HepG2 (cell line): Measurements from ENCODE around the gene MAPKAPK3. TPM values are rescaled to one million over a fixed set of nuclear protein-coding genes. Genes with fewer than 3 reads are reported as not detected.

Experiments used
- ATAC-seq: fragments of 200-7000 bp; cut with Tn5 transposase; 3 replicates; pipeline ENCODE4 v1.9.1; 2020; ENCODE audit warnings: mild to moderate bottlenecking, moderate library complexity
- BruUV-seq: library from RNA; stranded (reverse); fragments of 400-500 nt; replicated peaks from 2 replicates; lab custom pipeline; 2021; lab: Mats Ljungman, UMichigan
- CTCF ChIA-PET: fragments of 300-600 bp; formaldehyde crosslinking; extraction: SDS; loops from one replicate; lab custom pipeline; 2021; ENCODE audit warnings: low total read pairs, inconsistent platforms, low intra/inter-chr PET ratio; lab: Yijun Ruan, JAX
- POLR2A ChIA-PET: fragments of 350-600 bp; sonication (Branson Sonifier 250); formaldehyde crosslinking; loops from one replicate; lab custom pipeline; 2020; ENCODE audit warnings: antibody characterized with exemption, inconsistent platforms; lab: Yijun Ruan, JAX
- DNase-seq: peaks from one replicate; pipeline ENCODE4 v3.0.0-alpha.2; 2015; ENCODE audit warnings: low spot score
- FAIRE-seq: peaks from 3 replicates; lab custom pipeline; 2011; peaks lifted over from hg19 to GRCh38; lab: Jason Lieb, UNC
- H2AFZ ChIP-seq: one replicate; pipeline ENCODE4 v1.6.1; 2011; ENCODE audit warnings: low read length, inconsistent platforms
- H3K27ac ChIP-seq: fragments of 300-600 bp; 3 replicates; pipeline ENCODE4 v1.8.0; 2011; ENCODE audit warnings: mixed run types, mild to moderate bottlenecking, mixed read lengths, low read length, inconsistent platforms; ENCODE audit not compliant: insufficient read depth; ENCODE audit errors: extremely low read length
- H3K27me3 ChIP-seq, 2 experiments: fragments of 200-600 bp in 1 of 2; 2 replicates in 1 of 2; 3 replicates in 1 of 2; pipeline versions ENCODE4 v1.6.0 to v1.8.0; 2011; ENCODE audit warnings: low read length in 2 of 2, mild to moderate bottlenecking in 2 of 2, moderate library complexity in 2 of 2, inconsistent platforms in 1 of 2; ENCODE audit not compliant: insufficient read depth in 2 of 2, control insufficient read depth in 1 of 2
- H3K36me3 ChIP-seq, 2 experiments: fragments of 200-600 bp in 1 of 2; replicated peaks in 1 of 2; 2 replicates in 1 of 2; 3 replicates in 1 of 2; pipeline versions ENCODE4 v1.5.1 to v1.8.0; 2011; ENCODE audit warnings: low read length in 2 of 2, inconsistent platforms in 1 of 2; ENCODE audit not compliant: insufficient read depth in 2 of 2, control insufficient read depth in 1 of 2
- H3K4me1 ChIP-seq: 2 replicates; pipeline ENCODE4 v1.5.1; 2012; ENCODE audit warnings: low read length, inconsistent platforms; ENCODE audit not compliant: insufficient read depth
- H3K4me2 ChIP-seq: 2 replicates; pipeline ENCODE4 v1.6.0; 2011; ENCODE audit warnings: low read depth, low read length, inconsistent platforms
- H3K4me3 ChIP-seq, 3 experiments: fragments of 200-600 bp in 1 of 3; sonication (generic), shearing (Covaris generic) in 1 of 3; replicated peaks in 1 of 3; 2 replicates each; pipeline ENCODE4 v1.5.1; 2011 to 2016; ENCODE audit warnings: low read length in 3 of 3, inconsistent platforms in 2 of 3, low read depth in 2 of 3, mild to moderate bottlenecking in 2 of 3, control low read depth in 1 of 3, mixed read lengths in 1 of 3; ENCODE audit not compliant: insufficient read depth in 1 of 3
- H3K79me2 ChIP-seq: one replicate; pipeline ENCODE4 v1.6.1; 2011; ENCODE audit warnings: low read length, inconsistent platforms; ENCODE audit not compliant: insufficient read depth
- H3K9ac ChIP-seq: 2 replicates; pipeline ENCODE4 v1.6.0; 2011; ENCODE audit warnings: mild to moderate bottlenecking, low read depth, low read length, inconsistent platforms; ENCODE audit not compliant: insufficient read depth
- H3K9me3 ChIP-seq: 2 replicates; pipeline ENCODE4 v1.5.1; 2012; ENCODE audit warnings: mild to moderate bottlenecking, low read length
- H4K20me1 ChIP-seq: 2 replicates; pipeline ENCODE4 v1.6.0; 2011; ENCODE audit warnings: inconsistent platforms, mild to moderate bottlenecking, low read length, moderate library complexity; ENCODE audit not compliant: insufficient read depth
- FOSL1 ChIP-seq: sonication (generic); formaldehyde crosslinking; IDR thresholded peaks from 2 replicates; pipeline ENCODE4 v1.9.0; 2021; ENCODE audit warnings: missing genetic modification reagents, borderline replicate concordance
- TBX2 ChIP-seq: sonication (generic); formaldehyde crosslinking; IDR thresholded peaks from 2 replicates; pipeline ENCODE4 v1.5.0; 2020; ENCODE audit warnings: missing genetic modification reagents, mild to moderate bottlenecking, borderline replicate concordance
- ZNF282 ChIP-seq: fragments of 450-650 bp; IDR thresholded peaks from 2 replicates; pipeline ENCODE4 v1.6.1; 2018; ENCODE audit not compliant: partially characterized antibody
- ZNF703 ChIP-seq: sonication (generic); formaldehyde crosslinking; IDR thresholded peaks from 2 replicates; pipeline ENCODE4 v1.5.1; 2020; ENCODE audit warnings: missing genetic modification reagents, mild to moderate bottlenecking, moderate library complexity, borderline replicate concordance
- WGBS: methylation state at CpG from one replicate; pipeline ENCODE4 v1.1.6; 2017; ENCODE audit warnings: low lambda C conversion rate; 5-methylcytosine and 5-hydroxymethylcytosine counted together
- in situ Hi-C: cut with HindIII; loops from 2 replicates; pipeline ENCODE4 v1.10.0; 2017; ENCODE audit warnings: low pct_unique_long_range_greater_than_20kb; ENCODE audit not compliant: extremely low pct_ligation_motif_present
- intact Hi-C: fragments of 100-400 bp; cut with micrococcal nuclease; formaldehyde crosslinking; loops from one replicate; pipeline ENCODE4 v1.10.0; 2022; ENCODE audit not compliant: unreplicated experiment
- polyA plus RNA-seq, 8 experiments: library from polyadenylated mRNA; depleted of rRNA in 3 of 8; stranded (reverse) in 7 of 8; unstranded in 1 of 8; fragments of >200 nt; fragmentation: Illumina TruSeq in 4 of 8; extraction: Trizol in 4 of 8; gene quantifications; 2 replicates each; pipeline versions ENCODE4 v1.2.1 to v1.2.3, GENCODE V29; 2011 to 2016; ENCODE audit warnings: low read depth in 4 of 8, missing spikeins in 1 of 8, mixed read lengths in 1 of 8; ENCODE audit not compliant: insufficient read depth in 1 of 8
- total RNA-seq, 5 experiments: library from RNA; depleted of rRNA; stranded (reverse); fragments of >200 nt; fragmentation: Illumina TruSeq; extraction: Trizol; gene quantifications; 2 replicates each; pipeline ENCODE4 v1.2.3, GENCODE V29; 2016; ENCODE audit warnings: low read depth in 1 of 5
- TF ChIP-seq, protein P1 (sequence below): conservative IDR thresholded peaks from 2 replicates; pipeline ENCODE4 v1.6.1; 2018; ENCODE audit warnings: missing genetic modification reagents
- TF ChIP-seq, protein P2 (sequence below): sonication (generic); formaldehyde crosslinking; IDR thresholded peaks from 2 replicates; pipeline ENCODE4 v1.5.0; 2020; ENCODE audit warnings: missing genetic modification reagents

The MAPKAPK3 gene
- total and polyA plus RNA-seq, 2 of the 13 experiments (the other 11 are each of a cell fraction or from before 2014, with no cell fraction given) = 39.9 to 41.2 TPM

DNA sequence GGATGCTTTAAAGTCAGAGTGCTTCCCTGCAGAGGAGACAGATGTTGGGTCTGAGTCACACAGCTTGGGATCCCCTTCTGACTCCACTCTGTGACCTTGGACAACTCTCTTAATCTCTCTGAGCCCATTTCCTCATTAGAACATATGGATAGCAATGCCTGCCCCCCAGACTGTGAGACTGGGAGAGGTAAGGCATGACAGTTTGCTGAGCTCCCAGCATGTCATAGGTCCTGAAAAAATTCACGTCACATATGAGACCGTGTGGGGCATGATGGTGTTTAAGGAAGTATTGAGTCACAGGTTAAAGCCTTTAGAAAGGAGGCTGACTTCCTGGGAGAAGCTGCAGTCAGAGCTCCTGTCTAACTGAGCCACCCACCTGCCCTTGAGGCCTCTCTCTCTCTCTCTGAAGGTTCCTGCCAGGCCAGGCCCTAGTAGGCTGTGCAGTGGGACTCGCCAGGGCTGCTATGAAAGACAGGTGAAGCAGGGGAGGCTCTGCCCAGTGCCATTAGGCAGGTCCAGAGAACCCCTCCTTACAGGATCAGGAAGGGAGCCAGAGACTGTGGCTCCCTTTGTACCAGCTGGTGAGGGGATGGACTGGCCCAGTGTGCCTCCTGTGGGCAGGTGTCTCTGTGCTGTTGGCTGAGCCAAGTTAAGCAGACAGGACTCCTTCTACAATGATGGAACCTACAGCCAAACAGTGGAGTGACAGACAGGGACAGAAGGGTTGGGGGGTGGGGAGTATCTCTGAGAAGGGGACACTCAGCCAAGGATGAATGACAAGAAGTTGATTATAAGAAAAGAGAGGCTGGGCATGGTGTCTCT, 38.3 kb downstream of the MAPKAPK3 start:
- in situ Hi-C loops = no loop called here
- H3K9ac ChIP-seq = no peak overlapping the region
- no peaks in the 10 kb centered on the region for H3K36me3 ChIP-seq
- BruUV-seq = no TSS peak
- no peak overlapping the region for H2AFZ ChIP-seq
- no peaks in the 10 kb centered on the region for H3K79me2 ChIP-seq
- no peak for DNase-seq
- intact Hi-C loops = no loop called here
- CTCF ChIA-PET = no interaction called here
- no peak for FAIRE-seq
- TF ChIP-seq, protein P1, sequence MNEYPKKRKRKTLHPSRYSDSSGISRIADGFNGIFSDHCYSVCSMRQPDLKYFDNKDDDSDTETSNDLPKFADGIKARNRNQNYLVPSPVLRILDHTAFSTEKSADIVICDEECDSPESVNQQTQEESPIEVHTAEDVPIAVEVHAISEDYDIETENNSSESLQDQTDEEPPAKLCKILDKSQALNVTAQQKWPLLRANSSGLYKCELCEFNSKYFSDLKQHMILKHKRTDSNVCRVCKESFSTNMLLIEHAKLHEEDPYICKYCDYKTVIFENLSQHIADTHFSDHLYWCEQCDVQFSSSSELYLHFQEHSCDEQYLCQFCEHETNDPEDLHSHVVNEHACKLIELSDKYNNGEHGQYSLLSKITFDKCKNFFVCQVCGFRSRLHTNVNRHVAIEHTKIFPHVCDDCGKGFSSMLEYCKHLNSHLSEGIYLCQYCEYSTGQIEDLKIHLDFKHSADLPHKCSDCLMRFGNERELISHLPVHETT = no peak
- no peak for TF ChIP-seq ZNF703 (CRISPR knock-in tag)
- no peak for TF ChIP-seq FOSL1 (CRISPR knock-in tag)
- no peak for TF ChIP-seq ZNF282
- TF ChIP-seq, protein P2, sequence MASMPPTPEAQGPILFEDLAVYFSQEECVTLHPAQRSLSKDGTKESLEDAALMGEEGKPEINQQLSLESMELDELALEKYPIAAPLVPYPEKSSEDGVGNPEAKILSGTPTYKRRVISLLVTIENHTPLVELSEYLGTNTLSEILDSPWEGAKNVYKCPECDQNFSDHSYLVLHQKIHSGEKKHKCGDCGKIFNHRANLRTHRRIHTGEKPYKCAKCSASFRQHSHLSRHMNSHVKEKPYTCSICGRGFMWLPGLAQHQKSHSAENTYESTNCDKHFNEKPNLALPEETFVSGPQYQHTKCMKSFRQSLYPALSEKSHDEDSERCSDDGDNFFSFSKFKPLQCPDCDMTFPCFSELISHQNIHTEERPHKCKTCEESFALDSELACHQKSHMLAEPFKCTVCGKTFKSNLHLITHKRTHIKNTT (CRISPR knock-in tag) = no peak
- no peak for TF ChIP-seq TBX2 (CRISPR knock-in tag)
- no peaks in the 10 kb centered on the region for H3K4me1 ChIP-seq
- no peak overlapping the region for H3K4me3 ChIP-seq
- no peaks in the 10 kb centered on the region for H4K20me1 ChIP-seq
- no peak for ATAC-seq
- 29% methylated on average over 2 of the region's 3 CpGs for WGBS
- POLR2A ChIA-PET = no interaction called here
- H3K27ac ChIP-seq = no peak overlapping the region
- peaks cover 0 to 27% of the 10 kb centered on the region in 2 experiments; a peak in 3 of 5 replicates for H3K27me3 ChIP-seq
- no peak overlapping the region for H3K4me2 ChIP-seq
- H3K9me3 ChIP-seq = no peaks in the 10 kb centered on the region
